Limb (tissue), 2 donors: ENCODE results near the gene GLYAT.
"Not testable (repeated sequence)": the region's sequence is repeated elsewhere in the genome, so short reads cannot be mapped to it uniquely, and the experiment has no call there.

Source experiments
- DNase-seq, 2 donors: peaks; one replicate each; pipeline ENCODE4 v3.0.0-alpha.2; 2016; ENCODE audit errors: extremely low spot score in 2 of 2

The GLYAT gene

GRCh38 chr11:58742981-58743880, 11.5 kb upstream of the GLYAT start:
- DNase-seq: no peak

GRCh38 chr11:58742140-58742539, 10.4 kb upstream of the GLYAT start:
- no peak for DNase-seq

GRCh38 chr11:58741127-58741526, 9.4 kb upstream of the GLYAT start:
- no peak for DNase-seq

GRCh38 chr11:58740447-58740846, 8.7 kb upstream of the GLYAT start:
- no peak for DNase-seq

- DNase-seq: no peak
Measured at GRCh38 chr11:58739725-58740430, 8.1 kb upstream of the GLYAT start.

- no peak for DNase-seq
Measured at GRCh38 chr11:58734681-58735490, 3.1 kb upstream of the GLYAT start.

GRCh38 chr11:58730507-58731089, 1.1 kb downstream of the GLYAT start:
- no peak for DNase-seq

- no peak for DNase-seq
Measured at GRCh38 chr11:58727415-58727797, 4.3 kb downstream of the GLYAT start.

GRCh38 chr11:58726737-58727414, 4.9 kb downstream of the GLYAT start:
- no peak for DNase-seq

GRCh38 chr11:58719406-58720117, 12.2 kb downstream of the GLYAT start:
- DNase-seq: no peak

- DNase-seq: no peak
Measured at GRCh38 chr11:58712531-58712930, 19.2 kb downstream of the GLYAT start.

- no peak for DNase-seq
Measured at GRCh38 chr11:58711832-58712231, 19.9 kb downstream of the GLYAT start.

- no peak for DNase-seq
Measured at GRCh38 chr11:58707767-58708166, 24.0 kb downstream of the GLYAT start.

GRCh38 chr11:58696825-58697224, 34.9 kb downstream of the GLYAT start:
- DNase-seq: not testable (repeated sequence)

GRCh38 chr11:58693026-58693425, 38.7 kb downstream of the GLYAT start:
- DNase-seq: no peak

GRCh38 chr11:58691675-58692074, 40.1 kb downstream of the GLYAT start:
- no peak for DNase-seq

GRCh38 chr11:58688789-58689503, 42.8 kb downstream of the GLYAT start:
- no peak for DNase-seq

- no peak for DNase-seq
Measured at GRCh38 chr11:58685973-58686722, 45.6 kb downstream of the GLYAT start.

- DNase-seq: not testable (repeated sequence)
Measured at GRCh38 chr11:58682660-58683059, 49.1 kb downstream of the GLYAT start.
